ENCODE data around the gene ZNF536.

ZNF536 gene

GRCh38 chr19:30355586-30355985, 16.6 kb upstream of the ZNF536 start:
- Mint-ChIP-seq H3K4me3 (no peak overlapping the region), H3K27ac (no peak overlapping the region), H3K9me3 (no peaks in the 10 kb centered on the region), H3K36me3 (no peaks in the 10 kb centered on the region), H3K4me1 (no peaks in the 10 kb centered on the region)
- no peak for DNase-seq (ENCODE audit: low spot score in 2 of 2)
- no peak for ATAC-seq

- Mint-ChIP-seq H3K4me3 (no peak overlapping the region), H3K4me1 (no peaks in the 10 kb centered on the region), H3K36me3 (no peaks in the 10 kb centered on the region), H3K27ac (no peak overlapping the region), H3K9me3 (no peaks in the 10 kb centered on the region)
- no peak for ATAC-seq
- no peak for DNase-seq (ENCODE audit: low spot score in 2 of 2)
Observed at GRCh38 chr19:30356951-30357579, 15.1 kb upstream of the ZNF536 start.

GRCh38 chr19:30357580-30357954, 14.6 kb upstream of the ZNF536 start:
- no peak for DNase-seq (ENCODE audit: low spot score in 2 of 2)
- H3K27ac Mint-ChIP-seq, result no peak overlapping the region
- H3K4me3 Mint-ChIP-seq, result no peak overlapping the region

DNA sequence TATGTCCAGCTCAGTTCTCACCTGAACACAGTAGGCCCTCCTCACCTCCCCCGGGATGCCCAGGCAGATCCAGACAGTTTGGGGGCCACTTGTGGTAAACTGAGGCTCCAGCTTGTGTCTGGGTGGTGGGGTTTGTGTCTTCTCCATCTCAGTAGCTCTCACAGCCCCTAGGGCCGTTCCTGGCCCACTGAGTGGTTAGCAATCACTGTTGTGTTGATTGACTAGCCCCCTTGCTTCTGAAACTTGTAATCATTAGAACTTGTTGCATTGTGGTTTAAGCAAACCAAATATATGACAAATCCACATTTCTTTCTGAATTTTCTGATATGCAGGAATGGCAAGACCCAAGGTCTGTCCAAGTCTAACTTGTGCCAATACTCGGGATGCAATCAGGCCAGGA, 13.9 kb upstream of the ZNF536 start:
- no peaks in the 10 kb centered on the region for H3K36me3 Mint-ChIP-seq
- no peak overlapping the region for H3K27ac Mint-ChIP-seq
- DNase-seq (ENCODE audit: low spot score in 2 of 2), result no peak
- no peaks in the 10 kb centered on the region for H3K4me1 Mint-ChIP-seq
- no peak overlapping the region for H3K4me3 Mint-ChIP-seq
- no peaks in the 10 kb centered on the region for H3K9me3 Mint-ChIP-seq
- no peak for ATAC-seq

More at GRCh38 chr19:30357580-30357954, 14.6 kb upstream of the ZNF536 start:
- ATAC-seq, result no peak
- Mint-ChIP-seq H3K4me1 (no peaks in the 10 kb centered on the region), H3K9me3 (no peaks in the 10 kb centered on the region), H3K36me3 (no peaks in the 10 kb centered on the region)

DNA sequence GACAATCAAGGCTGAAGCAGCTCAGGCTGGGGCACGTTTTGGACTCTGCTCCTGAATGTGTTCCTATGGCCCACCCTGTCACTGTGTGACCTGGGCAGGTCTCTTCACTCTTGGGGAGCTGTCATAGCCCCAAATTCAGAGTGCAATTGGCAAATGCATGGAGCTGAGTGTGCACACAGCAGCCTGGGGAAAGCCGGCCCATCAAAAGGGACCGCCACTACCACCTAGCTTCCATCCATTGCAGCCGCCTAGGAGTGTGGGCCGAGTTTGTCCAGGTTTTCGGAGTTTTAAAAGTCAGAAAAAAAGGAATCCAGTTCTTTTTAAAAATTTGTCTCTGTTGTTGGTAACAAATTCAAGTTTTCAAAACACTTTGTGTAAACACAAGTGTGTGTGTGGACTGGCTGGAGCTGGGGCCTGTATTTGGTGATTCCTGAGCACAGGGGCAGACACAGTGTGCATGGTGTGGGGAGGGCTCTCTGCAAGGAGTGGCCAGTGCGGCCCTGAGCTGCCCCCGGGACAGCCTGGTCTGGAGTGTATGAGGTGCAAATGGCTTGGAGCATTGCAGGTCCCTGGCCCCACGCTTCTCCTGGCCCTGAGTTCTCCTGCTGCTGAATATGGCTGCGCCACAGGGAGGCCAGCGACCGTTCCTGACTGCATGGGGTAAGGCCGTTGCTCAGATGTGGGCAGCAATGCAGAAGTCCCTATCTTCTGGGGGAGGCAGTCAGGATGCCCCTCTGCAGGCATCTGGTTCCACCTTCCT, 13.2 kb upstream of the ZNF536 start:
- Mint-ChIP-seq H3K36me3 (no peaks in the 10 kb centered on the region), H3K4me1 (no peaks in the 10 kb centered on the region), H3K27ac (no peak overlapping the region), H3K4me3 (no peak overlapping the region), H3K9me3 (no peaks in the 10 kb centered on the region)
- DNase-seq (ENCODE audit: low spot score in 2 of 2) (no peak), ATAC-seq (no peak)

- Mint-ChIP-seq H3K27ac (no peak overlapping the region), H3K4me3 (no peak overlapping the region), H3K4me1 (no peaks in the 10 kb centered on the region), H3K36me3 (no peaks in the 10 kb centered on the region), H3K9me3 (no peaks in the 10 kb centered on the region)
- DNase-seq (ENCODE audit: low spot score in 2 of 2) (no peak), ATAC-seq (no peak)
Observed at GRCh38 chr19:30359936-30360335, 12.2 kb upstream of the ZNF536 start.

GRCh38 chr19:30360376-30361106, 11.6 kb upstream of the ZNF536 start:
- no peaks in the 10 kb centered on the region for H3K4me1 Mint-ChIP-seq
- ATAC-seq (no peak), DNase-seq (ENCODE audit: low spot score in 2 of 2) (no peak)
- no peak overlapping the region for H3K4me3 Mint-ChIP-seq
- no peaks in the 10 kb centered on the region for H3K36me3 Mint-ChIP-seq
- no peak overlapping the region for H3K27ac Mint-ChIP-seq
- H3K9me3 Mint-ChIP-seq, result no peaks in the 10 kb centered on the region

DNA sequence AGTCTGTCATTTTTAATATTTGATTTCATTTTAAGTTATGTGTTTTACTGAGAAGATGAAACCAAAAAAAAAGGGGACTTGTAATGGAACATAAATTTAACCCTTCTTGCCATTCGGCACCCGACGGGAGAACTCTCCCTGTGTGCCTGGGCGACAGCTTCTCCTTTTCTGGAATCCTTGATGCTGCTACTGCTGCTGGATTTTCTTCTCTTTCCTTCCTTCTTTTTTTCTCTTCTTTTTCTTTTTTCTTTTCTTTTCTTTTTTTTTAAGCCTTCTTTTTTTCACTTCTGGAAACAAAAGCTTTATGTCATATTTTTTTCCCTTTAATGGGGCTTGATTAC, 11.1 kb upstream of the ZNF536 start:
- Mint-ChIP-seq H3K27ac (no peak overlapping the region), H3K9me3 (no peaks in the 10 kb centered on the region), H3K4me1 (no peaks in the 10 kb centered on the region), H3K36me3 (no peaks in the 10 kb centered on the region), H3K4me3 (no peak overlapping the region)
- ATAC-seq (no peak), DNase-seq (ENCODE audit: low spot score in 2 of 2) (no peak)

GRCh38 chr19:30361721-30362120, 10.5 kb upstream of the ZNF536 start:
- H3K4me3 Mint-ChIP-seq, result no peak overlapping the region
- H3K36me3 Mint-ChIP-seq, result no peaks in the 10 kb centered on the region
- no peak for DNase-seq (ENCODE audit: low spot score in 2 of 2)
- H3K9me3 Mint-ChIP-seq, result no peaks in the 10 kb centered on the region
- no peak for ATAC-seq
- H3K4me1 Mint-ChIP-seq, result no peaks in the 10 kb centered on the region
- H3K27ac Mint-ChIP-seq, result no peak overlapping the region

DNA sequence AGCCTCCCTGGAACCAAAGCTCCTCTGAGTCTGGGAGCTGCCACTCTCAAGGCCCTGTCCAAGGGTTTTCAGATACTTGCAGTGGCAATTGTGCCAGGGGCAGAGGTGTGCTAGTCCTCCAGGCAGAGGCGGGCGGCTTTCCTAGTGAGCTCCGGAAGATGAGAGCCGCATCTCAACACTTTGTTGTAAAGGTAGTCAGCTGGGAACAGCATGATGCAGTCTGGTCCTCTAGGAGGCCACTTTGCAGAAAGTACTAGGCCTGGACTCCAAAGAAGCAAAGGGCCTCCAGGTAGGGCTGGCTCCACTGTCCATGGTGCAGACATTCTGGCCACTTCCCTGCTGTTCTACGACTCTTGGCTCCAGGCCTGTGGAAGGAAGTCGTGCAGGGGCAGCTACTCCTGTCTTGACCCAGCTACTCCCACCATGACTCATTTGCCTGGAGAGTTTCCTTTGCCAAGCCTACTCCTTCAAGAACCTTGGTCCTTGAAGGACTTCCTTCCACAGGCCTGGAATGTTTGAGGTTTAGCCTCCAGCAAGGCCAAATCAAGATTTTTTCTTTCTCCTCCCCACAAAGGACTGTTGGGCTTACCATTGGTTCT, 9.9 kb upstream of the ZNF536 start:
- H3K4me3 Mint-ChIP-seq, result no peak overlapping the region
- ATAC-seq (no peak), DNase-seq (ENCODE audit: low spot score in 2 of 2) (no peak)
- no peaks in the 10 kb centered on the region for H3K36me3 Mint-ChIP-seq
- H3K9me3 Mint-ChIP-seq, result no peaks in the 10 kb centered on the region
- H3K4me1 Mint-ChIP-seq, result no peaks in the 10 kb centered on the region
- H3K27ac Mint-ChIP-seq, result no peak overlapping the region

- Mint-ChIP-seq H3K4me1 (no peaks in the 10 kb centered on the region), H3K4me3 (no peak overlapping the region), H3K27ac (no peak overlapping the region), H3K36me3 (no peaks in the 10 kb centered on the region), H3K9me3 (no peaks in the 10 kb centered on the region)
- ATAC-seq (no peak), DNase-seq (ENCODE audit: low spot score in 2 of 2) (no peak)
Observed at GRCh38 chr19:30363073-30363472, 9.1 kb upstream of the ZNF536 start.

DNA sequence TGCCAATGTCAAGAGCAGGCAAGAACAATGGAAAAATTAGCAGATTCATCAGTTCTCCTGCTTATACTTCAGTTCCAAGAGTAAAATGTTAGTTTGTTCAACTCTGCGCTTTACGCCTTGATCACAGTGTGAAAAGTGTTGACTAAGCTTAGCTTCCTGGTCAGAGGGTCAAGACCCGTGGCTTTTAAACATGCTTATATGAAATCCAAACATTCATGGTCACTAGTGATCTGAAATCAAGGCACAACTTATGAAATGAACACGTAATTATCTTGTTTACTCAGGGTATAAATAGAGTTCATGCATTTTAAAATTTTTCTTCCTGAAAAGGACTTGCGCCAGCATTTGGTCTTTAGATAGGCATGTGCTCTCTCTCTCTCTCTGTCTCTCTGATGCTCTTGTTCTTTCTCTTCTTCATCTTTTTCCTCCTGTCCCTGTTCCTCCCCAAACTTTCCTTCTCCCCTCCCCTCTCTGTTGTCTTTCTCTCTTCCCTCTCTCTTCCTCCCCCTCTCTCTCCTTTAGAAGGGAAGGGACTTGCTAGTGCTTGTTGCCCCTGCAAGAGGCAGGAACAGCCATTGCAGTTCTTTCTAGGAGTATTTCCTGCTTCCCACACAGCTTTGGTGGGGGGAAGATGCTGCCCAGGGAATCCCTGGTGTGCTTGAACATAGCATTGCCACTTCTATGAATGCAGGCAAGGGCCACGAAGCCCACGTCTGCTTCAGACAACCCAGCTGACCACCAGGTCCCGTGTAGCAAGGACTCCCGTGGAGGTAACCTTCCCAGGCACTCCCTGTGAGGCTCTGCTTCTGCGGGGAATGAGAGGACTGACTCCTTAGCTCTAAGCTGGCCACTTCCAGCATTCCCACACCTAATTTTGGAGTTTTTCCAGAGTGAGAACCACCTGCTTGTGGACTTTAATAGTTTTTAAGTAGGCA, 7.1 kb upstream of the ZNF536 start:
- Mint-ChIP-seq H3K4me1 (no peaks in the 10 kb centered on the region), H3K27ac (no peak overlapping the region), H3K9me3 (no peaks in the 10 kb centered on the region), H3K4me3 (no peak overlapping the region), H3K36me3 (no peaks in the 10 kb centered on the region)
- DNase-seq (ENCODE audit: low spot score in 2 of 2) (no peak), ATAC-seq (no peak)

- no peak overlapping the region for H3K27ac Mint-ChIP-seq
- H3K36me3 Mint-ChIP-seq, result no peaks in the 10 kb centered on the region
- ATAC-seq (no peak), DNase-seq (ENCODE audit: low spot score in 2 of 2) (no peak)
- H3K4me1 Mint-ChIP-seq, result no peaks in the 10 kb centered on the region
- no peak overlapping the region for H3K4me3 Mint-ChIP-seq
- no peaks in the 10 kb centered on the region for H3K9me3 Mint-ChIP-seq
Observed at GRCh38 chr19:30366282-30366681, 5.9 kb upstream of the ZNF536 start.

DNA sequence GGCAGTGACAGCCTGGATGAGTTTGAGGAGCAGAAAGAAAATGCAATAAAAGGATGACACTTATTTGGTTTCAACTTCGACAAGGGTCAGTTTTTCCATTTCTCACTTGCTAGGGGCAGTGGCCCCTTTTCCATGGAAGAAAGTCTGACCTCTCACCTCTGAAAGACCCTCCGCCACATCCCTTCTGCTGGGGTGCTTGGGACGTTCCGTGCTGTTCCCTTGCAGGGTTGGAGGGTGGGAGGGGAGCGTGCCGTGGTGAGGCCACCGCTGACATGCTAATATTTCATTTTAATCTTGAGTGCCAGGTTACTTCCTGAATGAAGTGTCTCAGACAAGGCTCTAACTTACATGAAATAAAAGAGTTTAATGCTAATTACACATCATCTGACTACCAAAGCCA, 5.2 kb upstream of the ZNF536 start:
- H3K9me3 Mint-ChIP-seq, result no peaks in the 10 kb centered on the region
- no peaks in the 10 kb centered on the region for H3K4me1 Mint-ChIP-seq
- no peak for DNase-seq (ENCODE audit: low spot score in 2 of 2)
- no peak overlapping the region for H3K4me3 Mint-ChIP-seq
- H3K27ac Mint-ChIP-seq, result no peak overlapping the region
- H3K36me3 Mint-ChIP-seq, result no peaks in the 10 kb centered on the region
- no peak for ATAC-seq

GRCh38 chr19:30367421-30367820, 4.8 kb upstream of the ZNF536 start:
- DNase-seq (ENCODE audit: low spot score in 2 of 2) (no peak), ATAC-seq (no peak)
- H3K4me3 Mint-ChIP-seq, result no peak overlapping the region
- no peak overlapping the region for H3K27ac Mint-ChIP-seq
- no peaks in the 10 kb centered on the region for H3K4me1 Mint-ChIP-seq
- no peaks in the 10 kb centered on the region for H3K9me3 Mint-ChIP-seq
- H3K36me3 Mint-ChIP-seq, result no peaks in the 10 kb centered on the region
